ENCODE data around the gene CMSS1.

The CMSS1 gene

GRCh38 chr3:99903869-99904268 is 86.2 kb downstream of the CMSS1 start:
- no peak for DNase-seq (ENCODE audit: low spot score)

GRCh38 chr3:99907959-99908544 is 90.4 kb downstream of the CMSS1 start:
- DNase-seq (ENCODE audit: low spot score) = no peak

GRCh38 chr3:99909714-99910495 is 92.2 kb downstream of the CMSS1 start:
- no peak for DNase-seq (ENCODE audit: low spot score)

GRCh38 chr3:99910752-99911290 is 93.2 kb downstream of the CMSS1 start:
- no peak for DNase-seq (ENCODE audit: low spot score)

GRCh38 chr3:99911433-99911832 is 93.8 kb downstream of the CMSS1 start:
- no peak for DNase-seq (ENCODE audit: low spot score)

GRCh38 chr3:99915906-99916432 is 98.3 kb downstream of the CMSS1 start:
- DNase-seq (ENCODE audit: low spot score) = no peak

- DNase-seq (ENCODE audit: low spot score) = no peak
These were observed 101.1 kb downstream of the CMSS1 start for GRCh38 chr3:99918715-99919114.

GRCh38 chr3:99919694-99920093 is 102.0 kb downstream of the CMSS1 start:
- no peak for DNase-seq (ENCODE audit: low spot score)

GRCh38 chr3:99920481-99921376 is 103.1 kb downstream of the CMSS1 start:
- peak; percentile 20 for DNase-seq (ENCODE audit: low spot score)

GRCh38 chr3:99921377-99921695 is 103.7 kb downstream of the CMSS1 start:
- no peak for DNase-seq (ENCODE audit: low spot score)

GRCh38 chr3:99921986-99922385 is 104.3 kb downstream of the CMSS1 start:
- no peak for DNase-seq (ENCODE audit: low spot score)

GRCh38 chr3:99923873-99924272 is 106.2 kb downstream of the CMSS1 start:
- no peak for DNase-seq (ENCODE audit: low spot score)

GRCh38 chr3:99925584-99926230 is 108.0 kb downstream of the CMSS1 start:
- DNase-seq (ENCODE audit: low spot score) = no peak

GRCh38 chr3:99927671-99928457 is 110.2 kb downstream of the CMSS1 start:
- no peak for DNase-seq (ENCODE audit: low spot score)

- DNase-seq (ENCODE audit: low spot score) = no peak
These were observed 111.4 kb downstream of the CMSS1 start for GRCh38 chr3:99928771-99929744.

GRCh38 chr3:99929745-99930139 is 112.1 kb downstream of the CMSS1 start:
- DNase-seq (ENCODE audit: low spot score) = no peak

GRCh38 chr3:99931059-99931458 is 113.4 kb downstream of the CMSS1 start:
- no peak for DNase-seq (ENCODE audit: low spot score)

- DNase-seq (ENCODE audit: low spot score) = no peak
These were observed 116.5 kb downstream of the CMSS1 start for GRCh38 chr3:99933971-99934750.
